Chondrocyte (in vitro differentiated cells): Measurements from ENCODE around the gene WARS2. TPM values are rescaled to one million over a fixed set of nuclear protein-coding genes. Genes with fewer than 3 reads are reported as not detected.

Experiments
- DNase-seq: peaks from one replicate; pipeline ENCODE4 v3.0.0; 2021; ENCODE audit warnings: mixed read lengths, low spot score
- H3K27ac Mint-ChIP-seq: one replicate; pipeline ENCODE4 v1.8.0; 2021; ENCODE audit warnings: mild to moderate bottlenecking, moderate library complexity, mixed read lengths; ENCODE audit not compliant: unreplicated experiment
- H3K27me3 Mint-ChIP-seq: 2 replicates; pipeline ENCODE4 v1.8.0; 2021; ENCODE audit warnings: low read depth, mixed read lengths
- H3K36me3 Mint-ChIP-seq: 2 replicates; pipeline ENCODE4 v1.8.0; 2021; ENCODE audit warnings: low read depth, mixed read lengths
- H3K4me1 Mint-ChIP-seq: 2 replicates; pipeline ENCODE4 v1.8.0; 2021; ENCODE audit warnings: low read depth, mild to moderate bottlenecking, mixed read lengths
- H3K4me3 Mint-ChIP-seq: one replicate; pipeline ENCODE4 v1.8.0; 2021; ENCODE audit warnings: mild to moderate bottlenecking, moderate library complexity, mixed read lengths; ENCODE audit not compliant: unreplicated experiment
- H3K9me3 Mint-ChIP-seq: 2 replicates; pipeline ENCODE4 v1.8.0; 2021; ENCODE audit warnings: low read depth, mixed read lengths
- CTCF ChIP-seq: fragments of 200-600 bp; sonication (generic); IDR thresholded peaks from 2 replicates; pipeline ENCODE4 v1.5.0; 2021; ENCODE audit warnings: antibody characterized with exemption, mild to moderate bottlenecking, moderate library complexity
- total RNA-seq: library from RNA; stranded (reverse); gene quantifications from 3 replicates; pipeline ENCODE4 v1.2.1, GENCODE V29; 2021

WARS2 gene
- total RNA-seq, 1 donor from 2014 or later = 9.4 TPM

GRCh38 chr1:119115311-119115710 lies 25.1 kb downstream of the WARS2 start:
- H3K27ac Mint-ChIP-seq = no peak overlapping the region
- peaks cover 25% of the 10 kb centered on the region for H3K9me3 Mint-ChIP-seq
- no peaks in the 10 kb centered on the region for H3K27me3 Mint-ChIP-seq
- no peak for TF ChIP-seq CTCF
- H3K4me3 Mint-ChIP-seq = no peak overlapping the region
- no peaks in the 10 kb centered on the region for H3K36me3 Mint-ChIP-seq
- DNase-seq = no peak
- peaks cover 33% of the 10 kb centered on the region for H3K4me1 Mint-ChIP-seq

GRCh38 chr1:119114786-119115185 lies 25.7 kb downstream of the WARS2 start:
- peaks cover 33% of the 10 kb centered on the region for H3K4me1 Mint-ChIP-seq
- no peaks in the 10 kb centered on the region for H3K27me3 Mint-ChIP-seq
- peaks cover 20% of the 10 kb centered on the region for H3K9me3 Mint-ChIP-seq
- H3K36me3 Mint-ChIP-seq = no peaks in the 10 kb centered on the region
- DNase-seq = no peak
- TF ChIP-seq CTCF = no peak
- no peak overlapping the region for H3K4me3 Mint-ChIP-seq
- H3K27ac Mint-ChIP-seq = no peak overlapping the region

- Mint-ChIP-seq H3K4me3 (no peak overlapping the region), H3K4me1 (peaks cover 33% of the 10 kb centered on the region), H3K36me3 (peaks cover 2% of the 10 kb centered on the region), H3K27ac (no peak overlapping the region), H3K27me3 (no peaks in the 10 kb centered on the region), H3K9me3 (peaks cover 11% of the 10 kb centered on the region)
- TF ChIP-seq CTCF = no peak
- DNase-seq = no peak
These were observed 27.7 kb downstream of the WARS2 start for GRCh38 chr1:119112791-119113190.

- H3K36me3 Mint-ChIP-seq = peaks cover 3% of the 10 kb centered on the region
- peaks cover 32% of the 10 kb centered on the region for H3K4me1 Mint-ChIP-seq
- no peaks in the 10 kb centered on the region for H3K27me3 Mint-ChIP-seq
- TF ChIP-seq CTCF = no peak
- no peak overlapping the region for H3K27ac Mint-ChIP-seq
- peaks cover 14% of the 10 kb centered on the region for H3K9me3 Mint-ChIP-seq
- DNase-seq = no peak
- no peak overlapping the region for H3K4me3 Mint-ChIP-seq
These were observed 28.2 kb downstream of the WARS2 start for GRCh38 chr1:119112244-119112643.

- TF ChIP-seq CTCF = no peak
- Mint-ChIP-seq H3K27ac (no peak overlapping the region), H3K4me3 (no peak overlapping the region), H3K4me1 (peaks cover 5% of the 10 kb centered on the region), H3K36me3 (peaks cover 6% of the 10 kb centered on the region), H3K9me3 (peaks cover 22% of the 10 kb centered on the region), H3K27me3 (no peaks in the 10 kb centered on the region)
- DNase-seq = no peak
These were observed 31.5 kb downstream of the WARS2 start for GRCh38 chr1:119108988-119109387.
